GM12873 (cell line): ENCODE results near the gene MTR.
A peak's percentile ranks its signal among the peaks of the same experiment; 100 is the strongest.

Experiments used
- CTCF ChIP-seq: IDR thresholded peaks from 2 replicates; pipeline ENCODE4 v1.5.1; 2012; ENCODE audit warnings: low read depth, mild to moderate bottlenecking, moderate library complexity, low read length, control low read depth; ENCODE audit not compliant: insufficient read depth; ENCODE audit errors: missing control alignments

MTR gene

GRCh38 chr1:236761397-236762132 lies 33.5 kb upstream of the MTR start:
- no peak for TF ChIP-seq CTCF

- TF ChIP-seq CTCF, result no peak
Observed at GRCh38 chr1:236762410-236762809, 32.7 kb upstream of the MTR start.

GRCh38 chr1:236765831-236766230 lies 29.3 kb upstream of the MTR start:
- no peak for TF ChIP-seq CTCF

- TF ChIP-seq CTCF, result no peak
Observed at GRCh38 chr1:236766506-236766905, 28.6 kb upstream of the MTR start.

- TF ChIP-seq CTCF, result no peak
Observed at GRCh38 chr1:236767276-236767675, 27.8 kb upstream of the MTR start.

GRCh38 chr1:236768601-236769000 lies 26.5 kb upstream of the MTR start:
- no peak for TF ChIP-seq CTCF

GRCh38 chr1:236773919-236774318 lies 21.2 kb upstream of the MTR start:
- TF ChIP-seq CTCF, result no peak

- TF ChIP-seq CTCF, result peak; percentile 28
Observed at GRCh38 chr1:236774926-236775325, 20.2 kb upstream of the MTR start.
